Keratinocyte (primary cell): ENCODE results near the gene PTPN23. TPM values are rescaled to one million over a fixed set of nuclear protein-coding genes. Genes with fewer than 3 reads are reported as not detected.

Experiments used
- DNase-seq: peaks from one replicate; pipeline ENCODE4 v3.0.0-alpha.2; 2011; ENCODE audit warnings: low read depth, missing footprints, low spot score
- FAIRE-seq: peaks from 2 replicates; lab custom pipeline; 2011; peaks lifted over from hg19 to GRCh38; lab: Jason Lieb, UNC
- H2AFZ ChIP-seq: 2 replicates; pipeline ENCODE4 v1.6.0; 2012; ENCODE audit warnings: low read length, control low read depth, inconsistent platforms; ENCODE audit not compliant: control insufficient read depth
- H3K27ac ChIP-seq: 2 replicates; pipeline ENCODE4 v1.5.1; 2011; ENCODE audit warnings: low read length; ENCODE audit not compliant: control insufficient read depth, insufficient read depth
- H3K27me3 ChIP-seq: 3 replicates; pipeline ENCODE4 v1.6.0; 2011; ENCODE audit warnings: low read length; ENCODE audit not compliant: control insufficient read depth, insufficient read depth; ENCODE audit errors: extremely low read depth
- H3K36me3 ChIP-seq, 2 experiments: 2 replicates in 1 of 2; 3 replicates in 1 of 2; pipeline ENCODE4 v1.5.1; 2011; ENCODE audit warnings: low read length in 2 of 2, mild to moderate bottlenecking in 1 of 2; ENCODE audit not compliant: control insufficient read depth in 2 of 2, insufficient read depth in 2 of 2; ENCODE audit errors: extremely low read depth in 1 of 2
- H3K4me1 ChIP-seq: 3 replicates; pipeline ENCODE4 v1.5.1; 2011; ENCODE audit warnings: low read length; ENCODE audit not compliant: control insufficient read depth, insufficient read depth; ENCODE audit errors: extremely low read depth
- H3K4me2 ChIP-seq: 3 replicates; pipeline ENCODE4 v1.6.0; 2011; ENCODE audit warnings: low read depth, low read length; ENCODE audit not compliant: control insufficient read depth, insufficient read depth; ENCODE audit errors: extremely low read depth
- H3K4me3 ChIP-seq, 3 experiments: fragments of 200-600 bp in 1 of 3; sonication (generic) in 1 of 3; 2 replicates in 2 of 3; 3 replicates in 1 of 3; pipeline ENCODE4 v1.5.1; 2011 to 2016; ENCODE audit warnings: low read length in 3 of 3, mild to moderate bottlenecking in 3 of 3, control low read depth in 2 of 3, inconsistent platforms in 1 of 3, low read depth in 1 of 3, mixed read lengths in 1 of 3, mixed run types in 1 of 3, moderate library complexity in 1 of 3; ENCODE audit not compliant: control insufficient read depth in 2 of 3, insufficient read depth in 2 of 3; ENCODE audit errors: extremely low read depth in 1 of 3
- H3K79me2 ChIP-seq: 2 replicates; pipeline ENCODE4 v1.6.0; 2012; ENCODE audit warnings: low read length; ENCODE audit not compliant: control insufficient read depth, insufficient read depth
- H3K9ac ChIP-seq: 3 replicates; pipeline ENCODE4 v1.6.0; 2011; ENCODE audit warnings: low read length; ENCODE audit not compliant: control insufficient read depth, insufficient read depth; ENCODE audit errors: extremely low read depth
- H3K9me1 ChIP-seq: 3 replicates; pipeline ENCODE4 v1.6.0; 2011; ENCODE audit warnings: low read length; ENCODE audit not compliant: control insufficient read depth, insufficient read depth; ENCODE audit errors: extremely low read depth
- H3K9me3 ChIP-seq: 2 replicates; pipeline ENCODE4 v1.5.1; 2012; ENCODE audit warnings: low read depth, low read length; ENCODE audit not compliant: control insufficient read depth
- H4K20me1 ChIP-seq: 3 replicates; pipeline ENCODE4 v1.6.0; 2011; ENCODE audit warnings: low read length; ENCODE audit not compliant: control insufficient read depth, insufficient read depth; ENCODE audit errors: extremely low read depth
- EZH2 ChIP-seq: IDR thresholded peaks from one replicate; pipeline ENCODE4 v1.6.1; 2012; ENCODE audit warnings: inconsistent platforms, mild to moderate bottlenecking, low read length, moderate library complexity
- dilution Hi-C: fragments of 300-500 bp; cut with MboI; formaldehyde crosslinking; loops from one replicate; pipeline ENCODE4 v1.7.0; 2020; ENCODE audit warnings: low sequenced_read_pairs; ENCODE audit not compliant: extremely low pct_ligation_motif_present
- polyA plus RNA-seq, 5 experiments: library from polyadenylated mRNA; depleted of rRNA in 3 of 5; stranded (reverse) in 3 of 5; stranded (forward) in 1 of 5; unstranded in 1 of 5; fragments of >200 nt; gene quantifications; 1 replicate in 1 of 5; 2 replicates in 3 of 5; 3 replicates in 1 of 5; pipeline versions ENCODE4 v1.2.1 to v1.2.3, GENCODE V29; 2011 to 2012; ENCODE audit warnings: missing spikeins in 2 of 5, low read depth in 1 of 5, low replicate concordance in 1 of 5
- TF ChIP-seq, protein P1 (sequence below), 3 experiments: IDR thresholded peaks in 1 of 3; conservative IDR thresholded peaks in 1 of 3; optimal IDR thresholded peaks in 1 of 3; 2 replicates in 2 of 3; 3 replicates in 1 of 3; pipeline versions ENCODE3 to v1.5.1; 2011; ENCODE audit warnings: low read length in 3 of 3, mild to moderate bottlenecking in 3 of 3, moderate library complexity in 2 of 3, control low read depth in 1 of 3, inconsistent platforms in 1 of 3; ENCODE audit not compliant: insufficient read depth in 2 of 3; ENCODE audit errors: extremely low read depth in 1 of 3

The PTPN23 gene
- polyA plus RNA-seq, 1 donor (not counting 4 experiments of a cell fraction or from before 2014, with no cell fraction given), result 1.3 TPM

DNA sequence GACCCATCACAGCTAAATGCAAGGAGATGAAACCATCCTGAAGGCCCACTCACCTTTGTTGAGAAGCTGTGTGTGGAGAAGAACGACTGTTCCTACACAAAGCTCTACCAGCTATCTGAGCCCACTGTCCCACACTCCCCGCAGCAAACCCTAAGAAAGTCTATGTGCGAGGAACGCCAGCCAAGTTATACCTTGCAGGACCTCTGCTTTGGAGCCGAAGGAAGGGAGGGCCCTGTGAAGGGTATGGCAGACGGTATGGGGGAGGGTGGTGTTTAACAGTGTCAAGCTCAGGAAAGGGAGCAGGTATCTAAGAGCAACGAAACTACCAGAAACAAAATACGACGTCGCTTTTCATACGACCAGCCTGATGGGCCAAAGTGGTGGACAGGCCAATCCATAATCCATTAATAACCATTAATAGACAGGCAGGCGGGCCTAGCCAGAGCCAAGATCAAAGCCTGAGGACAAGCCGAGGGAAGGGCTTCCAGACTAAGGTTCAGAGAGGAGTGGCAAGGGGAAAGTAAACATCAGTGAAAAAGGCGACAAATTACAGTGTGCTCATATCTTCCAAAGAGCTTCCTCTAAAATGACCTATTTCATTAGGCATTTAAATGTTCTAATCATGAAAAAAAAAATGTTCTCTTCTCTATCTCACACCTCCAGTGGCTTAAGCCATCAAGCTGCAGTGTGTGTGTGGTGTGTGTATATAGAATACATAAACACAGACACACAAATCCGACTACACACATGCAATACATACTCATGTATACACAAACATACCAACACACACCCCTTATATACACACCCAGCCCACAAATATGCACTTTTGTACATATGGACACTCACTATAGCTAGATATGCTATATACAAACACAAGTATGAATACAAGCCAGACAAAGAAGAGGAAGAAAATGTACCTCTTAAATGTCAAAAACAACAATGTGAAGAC, 43.9 kb downstream of the PTPN23 start:
- Histone ChIP-seq H3K4me2 (no peak overlapping the region), H3K4me1 (no peaks in the 10 kb centered on the region), H3K79me2 (no peaks in the 10 kb centered on the region), H3K27me3 (no peaks in the 10 kb centered on the region), H3K9ac (no peak overlapping the region), H3K27ac (no peak overlapping the region), H3K9me1 (no peaks in the 10 kb centered on the region), H3K9me3 (no peaks in the 10 kb centered on the region), H3K4me3 (no peak overlapping the region), H3K36me3 (peaks cover 29 to 34% of the 10 kb centered on the region in 2 experiments), H4K20me1 (peaks cover 2% of the 10 kb centered on the region), H2AFZ (no peak overlapping the region)
- DNase-seq, result no peak
- TF ChIP-seq EZH2, result no peak
- TF ChIP-seq, protein P1, sequence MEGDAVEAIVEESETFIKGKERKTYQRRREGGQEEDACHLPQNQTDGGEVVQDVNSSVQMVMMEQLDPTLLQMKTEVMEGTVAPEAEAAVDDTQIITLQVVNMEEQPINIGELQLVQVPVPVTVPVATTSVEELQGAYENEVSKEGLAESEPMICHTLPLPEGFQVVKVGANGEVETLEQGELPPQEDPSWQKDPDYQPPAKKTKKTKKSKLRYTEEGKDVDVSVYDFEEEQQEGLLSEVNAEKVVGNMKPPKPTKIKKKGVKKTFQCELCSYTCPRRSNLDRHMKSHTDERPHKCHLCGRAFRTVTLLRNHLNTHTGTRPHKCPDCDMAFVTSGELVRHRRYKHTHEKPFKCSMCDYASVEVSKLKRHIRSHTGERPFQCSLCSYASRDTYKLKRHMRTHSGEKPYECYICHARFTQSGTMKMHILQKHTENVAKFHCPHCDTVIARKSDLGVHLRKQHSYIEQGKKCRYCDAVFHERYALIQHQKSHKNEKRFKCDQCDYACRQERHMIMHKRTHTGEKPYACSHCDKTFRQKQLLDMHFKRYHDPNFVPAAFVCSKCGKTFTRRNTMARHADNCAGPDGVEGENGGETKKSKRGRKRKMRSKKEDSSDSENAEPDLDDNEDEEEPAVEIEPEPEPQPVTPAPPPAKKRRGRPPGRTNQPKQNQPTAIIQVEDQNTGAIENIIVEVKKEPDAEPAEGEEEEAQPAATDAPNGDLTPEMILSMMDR (optimal IDR thresholded peaks at IDR 0.05 in 1 of 3, IDR thresholded peaks at IDR 0.05 in 1 of 3, conservative IDR thresholded peaks at IDR 0.05 in 1 of 3; ENCODE audit: extremely low read depth in 1 of 3, insufficient read depth in 2 of 3, low read length in 3 of 3), result no peak
- no peak for FAIRE-seq
- dilution Hi-C loops, result no loop called here

DNA sequence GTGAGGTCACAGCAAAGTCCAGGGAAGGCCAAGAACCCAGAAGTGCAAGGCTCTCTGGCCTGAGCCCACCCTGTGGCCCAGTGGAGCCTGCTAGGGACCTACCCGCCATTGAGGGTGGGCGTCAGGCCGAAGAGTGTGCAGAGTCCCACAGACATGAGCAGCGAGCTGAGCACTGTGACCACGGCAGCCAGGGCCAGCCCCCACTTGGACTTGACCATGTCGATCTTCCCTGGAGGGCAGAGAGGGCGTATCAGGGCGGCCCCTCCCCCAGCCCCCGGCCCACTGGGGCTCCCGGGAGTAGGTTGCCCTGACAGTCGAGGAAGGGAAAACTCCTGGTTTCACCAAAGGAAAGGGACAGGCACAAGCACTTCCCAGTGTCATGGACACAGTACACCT, 44.6 kb downstream of the PTPN23 start:
- no peaks in the 10 kb centered on the region for H3K9me3 ChIP-seq
- dilution Hi-C loops, result no loop called here
- no peaks in the 10 kb centered on the region for H3K9me1 ChIP-seq
- no peaks in the 10 kb centered on the region for H3K79me2 ChIP-seq
- no peak overlapping the region for H2AFZ ChIP-seq
- FAIRE-seq (no peak), DNase-seq (no peak)
- no peak overlapping the region for H3K4me2 ChIP-seq
- H3K36me3 ChIP-seq, result peaks cover 28 to 29% of the 10 kb centered on the region in 2 experiments
- no peak overlapping the region for H3K9ac ChIP-seq
- H3K4me1 ChIP-seq, result no peaks in the 10 kb centered on the region
- no peak overlapping the region for H3K4me3 ChIP-seq
- TF ChIP-seq, protein P1 (optimal IDR thresholded peaks at IDR 0.05 in 1 of 3, IDR thresholded peaks at IDR 0.05 in 1 of 3, conservative IDR thresholded peaks at IDR 0.05 in 1 of 3; ENCODE audit: extremely low read depth in 1 of 3, insufficient read depth in 2 of 3, low read length in 3 of 3), result no peak
- no peak for TF ChIP-seq EZH2
- H3K27me3 ChIP-seq, result no peaks in the 10 kb centered on the region
- H4K20me1 ChIP-seq, result peaks cover 2% of the 10 kb centered on the region
- no peak overlapping the region for H3K27ac ChIP-seq
